HG03354 (cell line): ENCODE data around the gene NSMF.
A peak's percentile ranks its signal among the peaks of the same experiment; 100 is the strongest.

Source experiments
- ATAC-seq: cut with Tn5 transposase; IDR thresholded peaks from one replicate; pipeline ENCODE4 v1.9.1; 2021; ENCODE audit warnings: mild to moderate bottlenecking; ENCODE audit not compliant: unreplicated experiment, poor library complexity, severe bottlenecking

Gene NSMF

DNA sequence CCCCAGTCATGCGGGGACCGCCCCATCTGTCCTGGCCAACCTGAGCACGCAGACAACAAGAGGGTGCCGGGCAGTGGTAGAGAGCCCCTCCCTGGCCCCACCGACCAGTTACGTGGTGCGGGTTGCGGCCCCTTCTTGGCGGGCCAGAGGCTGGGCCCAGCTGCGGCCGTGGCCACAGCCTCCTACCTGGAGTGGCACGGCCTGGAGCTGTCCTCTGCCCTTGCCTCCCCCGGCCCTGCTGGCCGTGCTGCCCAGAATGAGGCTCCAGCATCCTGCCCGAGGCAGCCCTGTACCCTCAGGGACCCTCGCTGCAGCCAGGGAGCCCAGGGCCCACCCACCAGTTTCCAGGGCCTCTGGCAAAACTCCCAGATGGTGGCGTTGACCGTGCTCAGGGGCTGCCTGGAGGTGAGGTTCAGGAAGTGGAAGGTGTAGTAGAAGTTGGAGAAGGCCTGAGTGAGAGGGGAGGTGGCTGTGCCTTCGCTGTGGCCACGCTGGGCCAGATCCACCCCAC is 23.7 kb downstream of the NSMF start:
- no peak for ATAC-seq

GRCh38 chr9:137434498-137435380 is 24.4 kb downstream of the NSMF start:
- no peak for ATAC-seq

- ATAC-seq = no peak
These were observed 25.2 kb downstream of the NSMF start for GRCh38 chr9:137433916-137434431.

DNA sequence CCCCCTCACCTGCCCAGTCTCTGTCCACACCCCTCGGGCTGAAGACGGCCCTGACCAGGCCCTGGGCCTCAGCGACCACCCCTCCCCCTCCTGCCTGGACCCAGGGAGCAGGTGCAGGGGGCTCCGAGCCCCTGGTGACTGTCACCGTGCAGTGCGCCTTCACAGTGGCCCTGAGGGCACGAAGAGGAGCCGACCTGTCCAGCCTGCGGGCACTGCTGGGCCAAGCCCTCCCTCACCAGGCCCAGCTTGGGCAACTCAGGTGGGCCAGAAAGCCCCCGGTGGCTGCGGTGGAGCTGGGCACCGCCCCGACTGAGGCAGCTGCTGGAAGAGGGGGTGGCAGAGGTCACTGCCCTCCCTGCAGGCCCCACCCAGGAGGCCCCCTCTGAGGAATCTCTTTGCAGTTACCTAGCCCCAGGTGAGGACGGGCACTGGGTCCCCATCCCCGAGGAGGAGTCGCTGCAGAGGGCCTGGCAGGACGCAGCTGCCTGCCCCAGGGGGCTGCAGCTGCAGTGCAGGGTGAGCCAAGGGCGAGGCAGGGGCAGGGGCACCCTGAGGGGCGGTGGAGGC is 25.7 kb downstream of the NSMF start:
- no peak for ATAC-seq

GRCh38 chr9:137432687-137433348 is 26.3 kb downstream of the NSMF start:
- ATAC-seq = no peak

GRCh38 chr9:137431416-137431931 is 27.7 kb downstream of the NSMF start:
- ATAC-seq = no peak

- no peak for ATAC-seq
These were observed 28.3 kb downstream of the NSMF start for GRCh38 chr9:137430723-137431415.

- no peak for ATAC-seq
These were observed 29.0 kb downstream of the NSMF start for GRCh38 chr9:137429974-137430722.

DNA sequence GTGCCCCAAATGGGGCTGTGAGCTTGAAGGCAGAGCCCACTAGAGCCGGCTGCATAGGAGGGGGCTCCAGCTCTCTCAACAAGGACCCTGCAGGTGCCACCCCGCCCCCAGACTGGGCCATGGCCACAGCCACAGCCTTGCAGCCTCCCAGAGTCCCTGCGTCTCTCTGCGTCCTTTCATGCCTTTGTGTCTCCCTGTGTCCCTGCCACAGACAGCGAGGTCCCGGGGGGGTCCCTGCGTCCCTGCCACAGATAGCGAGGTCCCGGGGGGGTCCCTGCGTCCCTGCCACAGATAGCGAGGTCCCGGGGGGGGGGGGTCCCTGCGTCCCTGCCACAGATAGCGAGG is 29.6 kb downstream of the NSMF start:
- ATAC-seq = no peak

DNA sequence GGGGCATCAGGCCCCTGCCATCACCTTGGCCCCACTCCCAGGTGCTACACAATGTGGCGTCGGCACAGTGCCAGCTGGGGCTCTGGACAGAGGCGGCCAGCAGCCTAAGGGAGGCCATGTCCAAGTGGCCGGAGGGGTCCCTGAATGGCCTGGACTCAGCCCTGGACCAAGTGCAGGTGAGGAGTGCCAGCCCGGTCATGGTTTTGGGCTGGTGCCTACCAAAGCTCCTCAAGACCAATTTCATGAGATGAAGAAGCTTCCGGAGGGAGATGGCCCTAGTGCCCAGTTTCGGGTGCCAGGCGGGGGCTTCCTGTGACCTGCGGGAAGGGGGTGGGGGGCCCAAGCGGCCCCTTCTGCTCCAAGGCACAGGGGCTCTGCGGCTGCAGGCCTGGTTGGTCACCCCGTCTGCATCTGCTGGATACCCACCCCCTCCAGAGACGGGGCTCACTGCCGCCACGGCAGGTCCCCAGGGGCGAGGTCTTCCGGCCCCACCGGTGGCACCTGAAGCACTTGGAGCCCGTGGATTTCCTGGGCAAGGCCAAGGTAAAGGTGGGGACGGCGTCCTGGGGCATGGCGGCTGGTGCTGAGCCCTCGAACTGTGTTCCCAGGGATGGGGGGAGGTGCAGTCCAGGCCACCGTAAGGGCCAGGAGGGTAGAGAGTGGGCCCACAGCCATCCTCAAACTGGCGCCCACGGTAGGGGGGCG is 30.1 kb downstream of the NSMF start:
- ATAC-seq = no peak

DNA sequence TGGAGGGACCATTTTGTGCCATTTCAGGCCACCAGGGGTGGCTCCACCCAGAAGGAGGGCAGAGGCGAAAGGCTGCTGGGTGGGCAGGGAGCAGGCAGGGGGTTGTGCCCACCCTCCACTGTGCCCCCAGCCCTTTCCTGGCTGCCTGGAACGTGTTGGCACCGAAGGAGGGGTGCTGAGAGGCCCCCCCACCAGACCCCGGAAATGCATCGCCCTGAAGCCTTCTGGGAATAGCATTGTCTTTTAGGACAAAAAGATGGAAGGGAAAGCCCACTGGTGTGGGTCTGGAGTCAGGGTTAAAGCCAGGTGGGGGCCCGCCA is 30.9 kb downstream of the NSMF start:
- ATAC-seq = no peak

- no peak for ATAC-seq
These were observed 31.5 kb downstream of the NSMF start for GRCh38 chr9:137427454-137428310.

- ATAC-seq = no peak
These were observed 33.0 kb downstream of the NSMF start for GRCh38 chr9:137426018-137426681.

- ATAC-seq = peak; percentile 35
These were observed 35.4 kb downstream of the NSMF start for GRCh38 chr9:137423514-137424291.

GRCh38 chr9:137422604-137423513 is 36.3 kb downstream of the NSMF start, which contains the start of the genes EXD3 and NOXA1:
TSS of gene EXD3 (minus strand) at chr9:137423162. CDS start at chr9:137395357, 27,805 bp downstream.
TSS of gene NOXA1 (plus strand) at chr9:137423393. CDS start at chr9:137423530, 137 bp downstream.
- ATAC-seq = peak; percentile 91
